Measurements from ENCODE around the gene MIA3.

Gene MIA3

DNA sequence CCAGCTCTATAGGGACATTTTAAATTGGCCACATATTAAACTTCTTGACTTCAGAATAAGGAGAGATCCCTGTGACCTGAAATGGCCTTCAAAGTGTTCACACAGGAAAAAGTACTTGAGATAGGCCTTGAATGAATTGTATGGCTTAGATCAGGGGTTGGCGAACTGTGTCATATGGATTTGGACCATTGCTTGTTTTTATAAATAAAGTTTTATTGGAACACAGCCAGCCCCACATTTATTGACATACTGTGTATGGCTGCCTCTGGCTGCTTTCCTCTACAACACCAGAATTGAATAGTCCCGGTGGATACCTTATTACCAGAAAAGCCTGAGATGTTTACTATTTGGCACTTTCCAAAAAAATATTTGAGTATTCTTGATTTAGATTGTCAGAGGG is 98.5 kb downstream of the MIA3 start:
- DNase-seq: no peak
